ES-I3 (cell line): ENCODE measurements around the gene VRK3.

Source experiments
- H3K36me3 ChIP-seq: 2 replicates; pipeline ENCODE4 v1.6.1; 2013; ENCODE audit warnings: mild to moderate bottlenecking, low read length, control low read depth, moderate library complexity; ENCODE audit not compliant: insufficient read depth
- H3K4me1 ChIP-seq: 2 replicates; pipeline ENCODE4 v1.6.1; 2013; ENCODE audit warnings: mild to moderate bottlenecking, control low read depth, low read length; ENCODE audit not compliant: insufficient read depth
- H3K9ac ChIP-seq: 2 replicates; pipeline ENCODE4 v1.6.1; 2013; ENCODE audit warnings: low read depth, mild to moderate bottlenecking, low read length, moderate library complexity
- H3K9me3 ChIP-seq: 2 replicates; pipeline ENCODE4 v1.6.1; 2013; ENCODE audit warnings: mild to moderate bottlenecking, low read length, moderate library complexity; ENCODE audit not compliant: control insufficient read depth, insufficient read depth

The VRK3 gene

DNA sequence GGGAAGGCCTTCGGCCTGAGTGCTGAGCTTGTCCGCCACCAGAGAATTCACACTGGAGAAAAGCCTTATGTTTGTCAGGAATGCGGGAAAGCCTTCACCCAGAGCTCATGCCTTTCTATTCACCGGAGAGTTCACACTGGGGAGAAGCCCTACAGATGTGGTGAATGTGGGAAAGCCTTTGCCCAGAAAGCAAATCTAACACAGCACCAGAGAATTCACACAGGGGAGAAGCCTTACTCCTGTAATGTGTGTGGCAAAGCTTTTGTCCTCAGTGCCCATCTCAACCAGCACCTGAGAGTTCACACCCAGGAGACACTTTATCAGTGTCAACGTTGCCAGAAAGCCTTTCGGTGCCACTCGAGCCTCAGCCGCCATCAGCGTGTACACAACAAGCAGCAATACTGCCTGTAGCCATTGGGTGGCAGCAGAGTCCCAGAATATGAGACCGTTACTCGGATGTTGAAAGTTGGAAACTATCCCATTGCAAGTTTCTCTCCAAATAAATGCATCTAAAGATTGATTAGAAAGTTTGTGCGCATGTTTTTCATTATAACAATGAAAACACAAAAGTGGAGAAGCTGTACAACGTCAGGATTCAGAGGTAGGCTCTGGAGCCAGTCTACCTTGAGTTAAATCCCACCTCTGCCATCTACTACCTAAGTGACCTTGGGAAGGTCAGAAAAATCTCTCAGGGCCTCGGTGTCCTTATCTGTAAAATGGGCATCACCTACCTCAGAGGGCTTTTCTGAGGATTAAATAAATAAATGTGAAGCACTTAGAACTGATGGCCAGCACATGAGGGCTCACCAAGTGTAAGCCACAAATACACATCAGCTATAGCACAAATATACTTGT is 21.7 kb upstream of the VRK3 start:
- Histone ChIP-seq H3K4me1 (no peaks in the 10 kb centered on the region), H3K36me3 (peaks cover 36% of the 10 kb centered on the region), H3K9me3 (peaks cover 19% of the 10 kb centered on the region; the same call in 1 of the 2 replicates), H3K9ac (no peak overlapping the region)

DNA sequence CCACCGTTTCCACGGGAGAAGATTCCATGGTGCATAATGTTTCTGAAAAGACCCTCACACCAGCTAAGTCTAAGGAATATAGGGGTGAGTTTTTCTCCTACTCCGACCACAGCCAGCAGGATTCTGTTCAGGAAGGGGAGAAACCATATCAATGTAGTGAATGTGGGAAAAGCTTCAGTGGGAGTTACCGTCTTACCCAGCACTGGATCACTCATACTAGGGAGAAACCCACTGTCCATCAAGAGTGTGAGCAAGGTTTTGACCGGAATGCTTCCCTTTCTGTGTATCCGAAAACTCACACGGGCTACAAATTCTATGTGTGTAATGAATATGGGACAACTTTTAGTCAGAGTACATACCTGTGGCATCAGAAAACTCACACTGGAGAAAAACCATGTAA is 19.8 kb upstream of the VRK3 start:
- H3K9ac ChIP-seq = no peak overlapping the region
- H3K4me1 ChIP-seq = no peaks in the 10 kb centered on the region
- H3K36me3 ChIP-seq = peaks cover 44% of the 10 kb centered on the region
- H3K9me3 ChIP-seq = peaks cover 19% of the 10 kb centered on the region; the same call in 1 of the 2 replicates

DNA sequence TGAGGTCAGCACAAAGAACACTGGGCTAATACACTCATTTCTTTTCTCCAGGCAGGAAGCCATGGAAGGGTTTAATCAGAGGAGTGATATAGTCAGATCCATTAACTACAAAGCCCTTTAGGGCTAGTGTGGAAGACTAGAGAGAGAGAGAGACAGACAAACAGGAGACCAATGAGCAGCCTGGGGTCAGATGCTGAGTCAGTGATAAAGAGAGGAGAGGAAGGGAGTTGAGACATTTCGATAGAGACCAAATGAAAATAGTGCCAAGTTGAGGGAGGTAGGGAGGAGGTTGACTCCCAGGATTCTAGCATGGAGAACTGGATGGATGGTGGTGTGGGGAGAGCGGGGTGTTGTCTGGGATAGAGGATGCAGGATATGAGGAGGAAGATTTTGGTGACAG is 18.8 kb upstream of the VRK3 start:
- H3K9ac ChIP-seq = no peak overlapping the region
- peaks cover 19% of the 10 kb centered on the region; the same call in 1 of the 2 replicates for H3K9me3 ChIP-seq
- H3K4me1 ChIP-seq = no peaks in the 10 kb centered on the region
- H3K36me3 ChIP-seq = peaks cover 44% of the 10 kb centered on the region

DNA sequence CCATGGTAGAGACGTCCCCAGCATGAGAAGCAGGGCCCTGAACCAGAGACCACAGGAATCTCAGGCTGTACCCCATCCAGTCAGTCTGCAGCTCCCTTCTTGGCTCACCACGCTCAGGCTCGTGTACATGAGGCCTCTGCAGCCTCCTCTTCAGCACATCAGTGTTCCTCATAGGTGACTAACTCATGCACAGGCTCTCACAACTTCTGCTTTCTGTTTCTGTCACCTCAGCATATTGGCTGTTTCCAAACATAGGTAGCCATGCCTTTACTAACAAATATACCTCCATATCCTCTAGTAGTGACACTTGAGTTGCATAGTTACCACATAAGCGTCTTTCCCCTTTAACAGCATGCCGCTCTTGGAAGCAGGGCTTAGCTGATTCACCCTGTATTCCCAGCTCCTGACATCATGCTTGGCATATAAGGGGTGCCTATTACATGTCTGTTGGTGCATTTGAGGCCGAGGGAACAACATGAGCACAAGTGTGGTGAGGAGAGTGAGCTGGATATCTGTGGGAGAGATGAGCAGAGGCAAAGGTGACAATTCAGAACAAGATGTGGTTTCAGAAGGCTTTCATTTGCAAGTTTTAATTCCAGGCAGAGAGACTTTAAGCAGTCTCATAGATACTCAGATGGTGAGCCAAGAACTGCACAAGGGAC is 17.3 kb upstream of the VRK3 start:
- peaks cover 44% of the 10 kb centered on the region for H3K36me3 ChIP-seq
- H3K4me1 ChIP-seq = no peaks in the 10 kb centered on the region
- H3K9me3 ChIP-seq = peaks cover 19% of the 10 kb centered on the region; the same call in 1 of the 2 replicates
- no peak overlapping the region for H3K9ac ChIP-seq

- Histone ChIP-seq H3K9ac (no peak overlapping the region), H3K36me3 (peaks cover 36% of the 10 kb centered on the region), H3K4me1 (no peaks in the 10 kb centered on the region), H3K9me3 (peaks cover 14% of the 10 kb centered on the region; the same call in 1 of the 2 replicates)
Measured at GRCh38 chr19:50040967-50041366, 15.8 kb upstream of the VRK3 start.

DNA sequence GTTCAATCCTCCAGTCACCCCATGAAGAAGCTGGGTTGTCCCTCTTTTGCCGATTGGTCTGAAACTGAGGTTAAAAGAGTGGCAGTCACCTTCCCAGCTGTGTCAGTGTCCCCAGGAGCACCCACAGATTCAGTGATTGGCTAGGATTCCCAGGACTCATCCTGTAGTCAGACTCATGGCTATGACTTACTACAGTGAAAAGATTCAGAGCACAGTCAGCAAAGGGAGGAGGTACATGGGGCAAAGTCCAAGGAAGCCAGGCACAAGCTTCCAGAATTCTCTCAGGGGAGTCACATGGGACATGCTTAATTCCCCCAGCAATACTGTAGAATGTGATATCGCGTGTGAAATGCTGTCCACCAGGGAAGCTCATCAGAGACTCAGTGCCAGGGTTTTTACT is 14.8 kb upstream of the VRK3 start:
- H3K36me3 ChIP-seq = peaks cover 27% of the 10 kb centered on the region
- peaks cover 7% of the 10 kb centered on the region; the same call in 1 of the 2 replicates for H3K9me3 ChIP-seq
- no peak overlapping the region for H3K9ac ChIP-seq
- H3K4me1 ChIP-seq = no peaks in the 10 kb centered on the region

- Histone ChIP-seq H3K4me1 (no peaks in the 10 kb centered on the region), H3K9ac (no peak overlapping the region), H3K9me3 (no peaks in the 10 kb centered on the region), H3K36me3 (peaks cover 16% of the 10 kb centered on the region)
Measured at GRCh38 chr19:50036908-50037307, 11.7 kb upstream of the VRK3 start.

DNA sequence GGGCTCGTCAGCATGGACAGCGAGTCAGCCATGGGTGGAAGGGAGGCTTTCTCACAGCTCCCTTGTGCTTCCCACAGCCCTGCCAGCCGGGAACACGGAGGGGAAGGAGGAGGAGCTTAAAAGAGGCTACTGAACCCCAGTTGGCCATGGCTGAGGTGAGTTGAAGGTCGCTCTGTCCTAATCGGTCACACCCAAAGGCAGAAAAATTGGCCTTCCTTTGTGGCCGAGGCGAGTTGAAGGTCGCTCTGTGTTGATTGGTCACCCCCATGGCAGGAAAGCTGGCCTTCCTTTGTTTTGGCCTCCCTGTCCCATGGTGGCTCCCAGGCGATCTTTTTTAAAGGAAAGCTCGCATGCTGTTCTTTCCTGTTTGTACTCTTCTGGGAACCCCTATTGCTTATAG is 5.8 kb upstream of the VRK3 start:
- H3K9ac ChIP-seq = no peak overlapping the region
- H3K9me3 ChIP-seq = no peaks in the 10 kb centered on the region
- H3K4me1 ChIP-seq = no peaks in the 10 kb centered on the region
- H3K36me3 ChIP-seq = peaks cover 7% of the 10 kb centered on the region; the same call in 1 of the 2 replicates

DNA sequence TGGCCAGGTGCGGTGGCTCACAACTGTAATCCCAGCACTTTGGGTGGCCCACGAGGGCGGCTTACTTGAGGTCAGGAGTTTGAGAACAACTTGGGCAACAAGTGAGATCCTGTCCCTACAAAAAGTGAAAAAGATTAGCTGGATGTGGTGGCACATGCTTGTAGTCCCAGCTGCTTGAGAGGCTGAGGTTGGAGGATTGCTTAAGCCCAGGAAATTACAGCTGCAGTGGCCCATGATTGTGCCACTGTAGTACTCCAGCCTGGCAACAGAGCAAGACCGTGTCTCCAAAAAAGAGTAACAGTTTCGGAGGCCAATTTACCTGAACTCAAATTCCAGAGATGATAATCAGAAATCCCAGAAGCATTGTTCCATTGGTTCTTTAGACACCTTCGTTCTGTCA is 5.1 kb upstream of the VRK3 start:
- Histone ChIP-seq H3K9me3 (no peaks in the 10 kb centered on the region), H3K9ac (no peak overlapping the region), H3K4me1 (no peaks in the 10 kb centered on the region), H3K36me3 (peaks cover 7% of the 10 kb centered on the region; the same call in 1 of the 2 replicates)

GRCh38 chr19:50026550-50026906 is 1.4 kb upstream of the VRK3 start:
- Histone ChIP-seq H3K9me3 (no peaks in the 10 kb centered on the region), H3K9ac (peak overlapping the region; percentile 72; the same call in 1 of the 2 replicates)

GRCh38 chr19:50025794-50026549 is 800 bp upstream of the VRK3 start, which contains the start of gene ZNF473:
TSS of gene ZNF473 (plus strand) at chr19:50026005. CDS start at chr19:50031083, 5,078 bp downstream.
- Histone ChIP-seq H3K4me1 (no peaks in the 10 kb centered on the region), H3K9me3 (no peaks in the 10 kb centered on the region), H3K9ac (peak within 1 kb of the TSS; percentile 72), H3K36me3 (no peaks in the 10 kb centered on the region)

More at GRCh38 chr19:50026550-50026906, 1.4 kb upstream of the VRK3 start:
- H3K36me3 ChIP-seq = no peaks in the 10 kb centered on the region
- no peaks in the 10 kb centered on the region for H3K4me1 ChIP-seq

GRCh38 chr19:50024719-50025021 is 502 bp downstream of the VRK3 start:
- Histone ChIP-seq H3K9me3 (no peaks in the 10 kb centered on the region), H3K36me3 (no peaks in the 10 kb centered on the region), H3K4me1 (no peaks in the 10 kb centered on the region), H3K9ac (peak overlapping the region; percentile 69)

DNA sequence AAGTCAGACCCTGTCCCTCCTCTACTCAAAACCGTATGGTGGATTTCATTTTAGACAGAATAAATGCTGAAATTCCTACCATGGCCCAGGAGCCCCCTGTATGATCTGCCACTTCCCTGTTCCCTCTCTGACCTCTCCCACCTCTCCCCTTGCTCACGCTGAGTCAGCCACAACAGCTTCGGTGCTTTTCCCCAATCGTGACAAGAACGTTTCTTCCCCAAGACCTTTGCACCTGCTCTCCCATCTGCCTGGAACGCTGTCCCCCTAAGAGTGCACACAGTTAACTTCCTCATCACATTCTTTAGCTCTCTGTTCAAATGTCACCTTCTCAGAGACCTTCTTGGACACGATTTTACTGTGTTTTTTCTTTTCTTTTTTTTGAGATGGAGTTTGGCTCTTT is 2.3 kb downstream of the VRK3 start:
- Histone ChIP-seq H3K9ac (no peak overlapping the region), H3K36me3 (no peaks in the 10 kb centered on the region)

GRCh38 chr19:50020481-50020880 is 4.7 kb downstream of the VRK3 start:
- Histone ChIP-seq H3K9me3 (no peaks in the 10 kb centered on the region), H3K9ac (no peak overlapping the region), H3K36me3 (no peaks in the 10 kb centered on the region), H3K4me1 (no peaks in the 10 kb centered on the region)

More for the DNA sequence above, 2.3 kb downstream of the VRK3 start:
- H3K9me3 ChIP-seq = no peaks in the 10 kb centered on the region
- no peaks in the 10 kb centered on the region for H3K4me1 ChIP-seq
